Mesendoderm (in vitro differentiated cells): Measurements from ENCODE around the gene MRE11.

Experiments
- DNase-seq: peaks from one replicate; pipeline ENCODE4 v3.0.0; 2013
- H2AK5ac ChIP-seq: 2 replicates; pipeline ENCODE4 v1.6.1; 2013; ENCODE audit warnings: low read length, inconsistent platforms
- H2BK120ac ChIP-seq: 2 replicates; pipeline ENCODE4 v1.6.1; 2013; ENCODE audit warnings: low read depth, mild to moderate bottlenecking, low read length, moderate library complexity, mixed read lengths
- H2BK15ac ChIP-seq: replicated peaks from 2 replicates; pipeline ENCODE4 v1.6.1; 2013; ENCODE audit warnings: low read depth, mild to moderate bottlenecking, moderate library complexity
- H2BK5ac ChIP-seq: 2 replicates; pipeline ENCODE4 v1.6.1; 2013; ENCODE audit warnings: low read length, inconsistent platforms
- H3K18ac ChIP-seq: 2 replicates; pipeline ENCODE4 v1.6.1; 2013; ENCODE audit warnings: mild to moderate bottlenecking, low read length, mixed read lengths
- H3K23ac ChIP-seq: one replicate; pipeline ENCODE4 v1.6.1; 2013; ENCODE audit warnings: low read length
- H3K27ac ChIP-seq: 2 replicates; pipeline ENCODE4 v1.5.1; 2013; ENCODE audit warnings: low read depth, mild to moderate bottlenecking, inconsistent platforms, low read length, moderate library complexity
- H3K27me3 ChIP-seq: 2 replicates; pipeline ENCODE4 v1.6.1; 2013; ENCODE audit warnings: low read length, control low read depth, mild to moderate bottlenecking, inconsistent platforms; ENCODE audit not compliant: insufficient read depth, poor library complexity
- H3K36me3 ChIP-seq: 2 replicates; pipeline ENCODE4 v1.6.1; 2013; ENCODE audit warnings: low read length, inconsistent platforms; ENCODE audit not compliant: control insufficient read depth, insufficient read depth
- H3K4ac ChIP-seq: one replicate; pipeline ENCODE4 v1.6.1; 2013; ENCODE audit warnings: low read depth, mild to moderate bottlenecking, low read length, moderate library complexity
- H3K4me1 ChIP-seq: 2 replicates; pipeline ENCODE4 v1.6.1; 2013; ENCODE audit warnings: low read depth, low read length, inconsistent platforms; ENCODE audit not compliant: control insufficient read depth
- H3K4me2 ChIP-seq: 2 replicates; pipeline ENCODE4 v1.6.1; 2013; ENCODE audit warnings: low read length
- H3K4me3 ChIP-seq: 2 replicates; pipeline ENCODE4 v1.5.1; 2013; ENCODE audit warnings: mild to moderate bottlenecking, low read length
- H3K56ac ChIP-seq: one replicate; pipeline ENCODE4 v1.6.1; 2013; ENCODE audit warnings: low read length
- H3K79me1 ChIP-seq: 2 replicates; pipeline ENCODE4 v1.6.1; 2013; ENCODE audit warnings: low read length, inconsistent platforms
- H3K79me2 ChIP-seq: 2 replicates; pipeline ENCODE4 v1.6.1; 2013; ENCODE audit warnings: mild to moderate bottlenecking, low read length; ENCODE audit not compliant: control insufficient read depth, insufficient read depth
- H3K9ac ChIP-seq: 2 replicates; pipeline ENCODE4 v1.6.1; 2013; ENCODE audit warnings: low read length, inconsistent platforms
- H4K5ac ChIP-seq: one replicate; pipeline ENCODE4 v1.6.1; 2013; ENCODE audit warnings: low read length
- H4K8ac ChIP-seq: one replicate; pipeline ENCODE4 v1.6.1; 2013; ENCODE audit warnings: low read depth, mild to moderate bottlenecking, control low read depth, low read length, moderate library complexity
- WGBS: extraction: QIAGEN DNeasy Blood & Tissue Kit; methylation state at CpG from one replicate; pipeline ENCODE4 v1.1.7; 2013; ENCODE audit warnings: low lambda C conversion rate, missing lambda C conversion rate; ENCODE audit not compliant: insufficient coverage; ENCODE audit errors: extremely low coverage; 5-methylcytosine and 5-hydroxymethylcytosine counted together

MRE11 gene

GRCh38 chr11:94454301-94454700 lies 39.3 kb downstream of the MRE11 start:
- no peak overlapping the region for H3K9ac ChIP-seq
- DNase-seq = no peak
- no CpG with 5 or more reads among the region's 2 CpGs for WGBS
- no peak overlapping the region for H2AK5ac ChIP-seq
- no peak overlapping the region for H3K56ac ChIP-seq
- no peak overlapping the region for H3K4me2 ChIP-seq
- no peak overlapping the region for H3K23ac ChIP-seq
- no peak overlapping the region for H2BK15ac ChIP-seq
- no peak overlapping the region for H4K8ac ChIP-seq
- no peaks in the 10 kb centered on the region for H3K27me3 ChIP-seq
- no peaks in the 10 kb centered on the region for H3K79me2 ChIP-seq
- H2BK120ac ChIP-seq = no peak overlapping the region
- H3K36me3 ChIP-seq = no peaks in the 10 kb centered on the region
- H2BK5ac ChIP-seq = no peak overlapping the region
- H3K4ac ChIP-seq = no peak overlapping the region
- no peak overlapping the region for H3K18ac ChIP-seq
- H4K5ac ChIP-seq = no peak overlapping the region
- H3K4me1 ChIP-seq = no peaks in the 10 kb centered on the region
- no peaks in the 10 kb centered on the region for H3K79me1 ChIP-seq
- no peak overlapping the region for H3K27ac ChIP-seq
- H3K4me3 ChIP-seq = no peak overlapping the region

GRCh38 chr11:94452988-94453387 lies 40.7 kb downstream of the MRE11 start:
- Histone ChIP-seq H3K36me3 (no peaks in the 10 kb centered on the region), H3K18ac (no peak overlapping the region), H3K9ac (no peak overlapping the region), H3K79me1 (no peaks in the 10 kb centered on the region), H3K4ac (no peak overlapping the region), H3K56ac (no peak overlapping the region), H3K27me3 (no peaks in the 10 kb centered on the region), H2BK5ac (no peak overlapping the region), H2AK5ac (no peak overlapping the region), H3K4me1 (no peaks in the 10 kb centered on the region), H4K8ac (no peak overlapping the region), H4K5ac (no peak overlapping the region), H2BK120ac (no peak overlapping the region), H3K4me3 (no peak overlapping the region), H3K27ac (no peak overlapping the region), H2BK15ac (no peak overlapping the region), H3K4me2 (no peak overlapping the region), H3K23ac (no peak overlapping the region), H3K79me2 (no peaks in the 10 kb centered on the region)
- no CpG with 5 or more reads among the region's 2 CpGs for WGBS
- DNase-seq = no peak

- Histone ChIP-seq H3K4me3 (no peak overlapping the region), H3K27ac (no peak overlapping the region), H3K27me3 (no peaks in the 10 kb centered on the region), H3K4me1 (no peaks in the 10 kb centered on the region), H2BK5ac (no peak overlapping the region), H4K5ac (no peak overlapping the region), H2BK120ac (no peak overlapping the region), H4K8ac (no peak overlapping the region), H3K36me3 (no peaks in the 10 kb centered on the region), H3K9ac (no peak overlapping the region), H3K79me1 (no peaks in the 10 kb centered on the region), H3K18ac (no peak overlapping the region), H2BK15ac (no peak overlapping the region), H3K23ac (no peak overlapping the region), H3K56ac (no peak overlapping the region), H3K4me2 (no peak overlapping the region), H3K4ac (no peak overlapping the region), H2AK5ac (no peak overlapping the region), H3K79me2 (no peaks in the 10 kb centered on the region)
- WGBS = no CpG with 5 or more reads among the region's 3 CpGs
- DNase-seq = no peak
Observed at GRCh38 chr11:94450048-94450447, 43.6 kb downstream of the MRE11 start.

GRCh38 chr11:94449437-94449836 lies 44.2 kb downstream of the MRE11 start:
- WGBS = 100% methylated on average over 1 of the region's 2 CpGs
- no peak overlapping the region for H3K4me3 ChIP-seq
- H2BK5ac ChIP-seq = no peak overlapping the region
- no peak overlapping the region for H4K5ac ChIP-seq
- no peak for DNase-seq
- H3K4ac ChIP-seq = no peak overlapping the region
- no peak overlapping the region for H2BK15ac ChIP-seq
- no peak overlapping the region for H3K9ac ChIP-seq
- H2BK120ac ChIP-seq = no peak overlapping the region
- no peak overlapping the region for H3K18ac ChIP-seq
- H3K79me2 ChIP-seq = no peaks in the 10 kb centered on the region
- no peaks in the 10 kb centered on the region for H3K4me1 ChIP-seq
- no peak overlapping the region for H2AK5ac ChIP-seq
- no peaks in the 10 kb centered on the region for H3K79me1 ChIP-seq
- H3K23ac ChIP-seq = no peak overlapping the region
- no peaks in the 10 kb centered on the region for H3K27me3 ChIP-seq
- H3K56ac ChIP-seq = no peak overlapping the region
- H3K4me2 ChIP-seq = no peak overlapping the region
- no peak overlapping the region for H3K27ac ChIP-seq
- H4K8ac ChIP-seq = no peak overlapping the region
- no peaks in the 10 kb centered on the region for H3K36me3 ChIP-seq

GRCh38 chr11:94449029-94449428 lies 44.6 kb downstream of the MRE11 start:
- Histone ChIP-seq H3K36me3 (no peaks in the 10 kb centered on the region), H3K4me2 (no peak overlapping the region), H3K23ac (no peak overlapping the region), H3K27ac (no peak overlapping the region), H3K9ac (no peak overlapping the region), H3K27me3 (no peaks in the 10 kb centered on the region), H3K18ac (no peak overlapping the region), H3K4ac (no peak overlapping the region), H2BK15ac (no peak overlapping the region), H4K5ac (no peak overlapping the region), H3K4me3 (no peak overlapping the region), H2BK5ac (no peak overlapping the region), H3K79me1 (no peaks in the 10 kb centered on the region), H3K79me2 (no peaks in the 10 kb centered on the region), H3K56ac (no peak overlapping the region), H4K8ac (no peak overlapping the region), H3K4me1 (no peaks in the 10 kb centered on the region), H2AK5ac (no peak overlapping the region), H2BK120ac (no peak overlapping the region)
- DNase-seq = no peak
- WGBS = 100% methylated on average over 1 of the region's 1 CpG

- no peak overlapping the region for H2BK15ac ChIP-seq
- H3K18ac ChIP-seq = no peak overlapping the region
- no peak overlapping the region for H3K56ac ChIP-seq
- no peak overlapping the region for H3K4ac ChIP-seq
- H3K79me2 ChIP-seq = no peaks in the 10 kb centered on the region
- no peak overlapping the region for H3K9ac ChIP-seq
- H3K4me3 ChIP-seq = no peak overlapping the region
- H3K23ac ChIP-seq = no peak overlapping the region
- DNase-seq = no peak
- WGBS = no CpG with 5 or more reads among the region's 4 CpGs
- H2BK120ac ChIP-seq = no peak overlapping the region
- no peaks in the 10 kb centered on the region for H3K27me3 ChIP-seq
- no peak overlapping the region for H3K4me2 ChIP-seq
- no peak overlapping the region for H2BK5ac ChIP-seq
- no peak overlapping the region for H2AK5ac ChIP-seq
- no peak overlapping the region for H3K27ac ChIP-seq
- H3K36me3 ChIP-seq = no peaks in the 10 kb centered on the region
- H3K79me1 ChIP-seq = no peaks in the 10 kb centered on the region
- no peak overlapping the region for H4K5ac ChIP-seq
- H3K4me1 ChIP-seq = no peaks in the 10 kb centered on the region
- H4K8ac ChIP-seq = no peak overlapping the region
Observed at GRCh38 chr11:94447149-94447548, 46.5 kb downstream of the MRE11 start.
